Measurements from ENCODE around the gene BCS1L. TPM values are rescaled to one million over a fixed set of nuclear protein-coding genes. Genes with fewer than 3 reads are reported as not detected.

BCS1L gene
- total and polyA plus RNA-seq, 2 of the 13 experiments (the other 11 are each of a cell fraction or from before 2014, with no cell fraction given), result 48.9 to 76.0 TPM

DNA sequence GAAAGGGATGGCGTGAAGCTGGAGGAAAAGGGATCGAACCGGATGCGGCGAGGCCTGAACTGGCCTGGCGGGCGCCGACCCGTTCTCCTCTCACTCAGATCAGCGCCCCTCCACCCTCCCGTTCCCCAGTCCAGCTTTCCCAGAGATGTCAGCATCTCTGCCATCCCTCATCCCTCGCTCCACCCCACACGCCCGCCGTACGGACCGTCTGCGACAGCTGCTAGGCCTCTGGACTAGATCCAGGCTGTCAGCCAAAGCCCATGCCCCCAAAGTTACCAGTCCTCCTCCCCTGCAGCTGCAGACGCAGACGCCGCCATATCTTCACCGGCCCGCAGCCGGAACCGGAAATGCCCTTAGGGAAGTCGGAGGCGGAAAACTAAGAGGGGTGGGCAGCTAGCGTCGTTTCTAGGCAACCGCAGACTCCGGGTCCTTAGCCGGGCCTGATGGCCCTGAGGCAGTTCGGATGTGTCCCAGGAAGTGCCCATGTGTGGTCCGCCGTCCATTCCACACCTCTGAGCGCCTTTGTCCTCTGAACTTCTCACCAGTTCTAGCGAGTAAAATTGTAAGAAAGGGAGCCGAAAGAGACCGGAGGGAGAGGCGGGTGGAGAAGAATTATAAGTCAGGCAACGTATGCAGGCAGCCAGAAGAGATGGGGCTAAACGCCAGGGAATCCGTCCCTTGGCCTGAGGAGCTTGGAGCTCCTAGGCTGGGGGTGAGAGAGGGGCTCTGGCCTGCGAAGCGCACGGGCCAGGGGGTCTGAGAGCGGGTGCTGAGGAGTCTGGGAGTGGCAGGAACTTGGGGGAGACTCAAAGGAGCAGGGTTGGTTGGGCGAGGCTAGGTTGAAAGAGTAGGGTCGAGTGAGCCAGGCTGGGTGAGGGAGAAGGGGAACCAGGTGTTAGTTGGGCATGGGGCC is 12.4 kb downstream of the BCS1L start, which contains the start of the genes RNF25 and STK36 (continued):
- TF ChIP-seq RBAK (CRISPR knock-in tag; IDR thresholded peaks at IDR 0.05) (peak; percentile 4; the same call in 1 of the 2 replicates), THAP8 (CRISPR knock-in tag; IDR thresholded peaks at IDR 0.05; ENCODE audit: borderline replicate concordance) (no peak), SIN3A (IDR thresholded peaks at IDR 0.05; ENCODE audit: borderline replicate concordance, low read depth, low read length) (peak; percentile 99), TBL1XR1 (IDR thresholded peaks at IDR 0.05; ENCODE audit: borderline replicate concordance, low read length, partially characterized antibody) (no peak), SRSF4 (IDR thresholded peaks at IDR 0.05; ENCODE audit: low read depth, low read length, poor library complexity, severe bottlenecking) (no peak), JARID2 (CRISPR knock-in tag; IDR thresholded peaks at IDR 0.05; ENCODE audit: insufficient replicate concordance) (no peak), RFX1 (IDR thresholded peaks at IDR 0.05) (peak; percentile 81), JUN (CRISPR knock-in tag; IDR thresholded peaks at IDR 0.05) (no peak; the same call in 1 of the 2 replicates), NKX3-1 (CRISPR knock-in tag; IDR thresholded peaks at IDR 0.05) (no peak; the same call in 1 of the 2 replicates), FOXK2 (IDR thresholded peaks at IDR 0.05) (no peak), SYNCRIP (IDR thresholded peaks at IDR 0.05; ENCODE audit: insufficient read depth, low read depth, low read length) (no peak), GZF1 (CRISPR knock-in tag; IDR thresholded peaks at IDR 0.05) (no peak), FOXA3 (CRISPR knock-in tag; IDR thresholded peaks at IDR 0.05) (no peak), HCFC1 (IDR thresholded peaks at IDR 0.05; ENCODE audit: low read depth, low read length) (peak; percentile 65), JUND (CRISPR knock-in tag; IDR thresholded peaks at IDR 0.05) (no peak)
- TF ChIP-seq, protein P1, sequence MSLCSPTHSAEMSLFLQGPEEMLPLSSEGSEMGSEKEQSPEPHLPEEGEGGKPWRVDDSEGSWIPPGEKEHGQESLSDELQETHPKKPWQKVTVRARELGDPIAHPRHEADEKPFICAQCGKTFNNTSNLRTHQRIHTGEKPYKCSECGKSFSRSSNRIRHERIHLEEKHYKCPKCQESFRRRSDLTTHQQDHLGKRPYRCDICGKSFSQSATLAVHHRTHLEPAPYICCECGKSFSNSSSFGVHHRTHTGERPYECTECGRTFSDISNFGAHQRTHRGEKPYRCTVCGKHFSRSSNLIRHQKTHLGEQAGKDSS (CRISPR knock-in tag; IDR thresholded peaks at IDR 0.05; ENCODE audit: borderline replicate concordance, low read depth), result peak; percentile 66; the same call in 1 of the 2 replicates
- TF ChIP-seq, protein P2, sequence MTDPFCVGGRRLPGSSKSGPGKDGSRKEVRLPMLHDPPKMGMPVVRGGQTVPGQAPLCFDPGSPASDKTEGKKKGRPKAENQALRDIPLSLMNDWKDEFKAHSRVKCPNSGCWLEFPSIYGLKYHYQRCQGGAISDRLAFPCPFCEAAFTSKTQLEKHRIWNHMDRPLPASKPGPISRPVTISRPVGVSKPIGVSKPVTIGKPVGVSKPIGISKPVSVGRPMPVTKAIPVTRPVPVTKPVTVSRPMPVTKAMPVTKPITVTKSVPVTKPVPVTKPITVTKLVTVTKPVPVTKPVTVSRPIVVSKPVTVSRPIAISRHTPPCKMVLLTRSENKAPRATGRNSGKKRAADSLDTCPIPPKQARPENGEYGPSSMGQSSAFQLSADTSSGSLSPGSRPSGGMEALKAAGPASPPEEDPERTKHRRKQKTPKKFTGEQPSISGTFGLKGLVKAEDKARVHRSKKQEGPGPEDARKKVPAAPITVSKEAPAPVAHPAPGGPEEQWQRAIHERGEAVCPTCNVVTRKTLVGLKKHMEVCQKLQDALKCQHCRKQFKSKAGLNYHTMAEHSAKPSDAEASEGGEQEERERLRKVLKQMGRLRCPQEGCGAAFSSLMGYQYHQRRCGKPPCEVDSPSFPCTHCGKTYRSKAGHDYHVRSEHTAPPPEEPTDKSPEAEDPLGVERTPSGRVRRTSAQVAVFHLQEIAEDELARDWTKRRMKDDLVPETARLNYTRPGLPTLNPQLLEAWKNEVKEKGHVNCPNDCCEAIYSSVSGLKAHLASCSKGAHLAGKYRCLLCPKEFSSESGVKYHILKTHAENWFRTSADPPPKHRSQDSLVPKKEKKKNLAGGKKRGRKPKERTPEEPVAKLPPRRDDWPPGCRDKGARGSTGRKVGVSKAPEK (CRISPR knock-in tag; IDR thresholded peaks at IDR 0.05; ENCODE audit: borderline replicate concordance), result no peak
- TF ChIP-seq, protein P3, sequence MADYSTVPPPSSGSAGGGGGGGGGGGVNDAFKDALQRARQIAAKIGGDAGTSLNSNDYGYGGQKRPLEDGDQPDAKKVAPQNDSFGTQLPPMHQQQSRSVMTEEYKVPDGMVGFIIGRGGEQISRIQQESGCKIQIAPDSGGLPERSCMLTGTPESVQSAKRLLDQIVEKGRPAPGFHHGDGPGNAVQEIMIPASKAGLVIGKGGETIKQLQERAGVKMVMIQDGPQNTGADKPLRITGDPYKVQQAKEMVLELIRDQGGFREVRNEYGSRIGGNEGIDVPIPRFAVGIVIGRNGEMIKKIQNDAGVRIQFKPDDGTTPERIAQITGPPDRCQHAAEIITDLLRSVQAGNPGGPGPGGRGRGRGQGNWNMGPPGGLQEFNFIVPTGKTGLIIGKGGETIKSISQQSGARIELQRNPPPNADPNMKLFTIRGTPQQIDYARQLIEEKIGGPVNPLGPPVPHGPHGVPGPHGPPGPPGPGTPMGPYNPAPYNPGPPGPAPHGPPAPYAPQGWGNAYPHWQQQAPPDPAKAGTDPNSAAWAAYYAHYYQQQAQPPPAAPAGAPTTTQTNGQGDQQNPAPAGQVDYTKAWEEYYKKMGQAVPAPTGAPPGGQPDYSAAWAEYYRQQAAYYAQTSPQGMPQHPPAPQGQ (CRISPR knock-in tag; IDR thresholded peaks at IDR 0.05; ENCODE audit: borderline replicate concordance), result no peak
- TF ChIP-seq, protein P4, sequence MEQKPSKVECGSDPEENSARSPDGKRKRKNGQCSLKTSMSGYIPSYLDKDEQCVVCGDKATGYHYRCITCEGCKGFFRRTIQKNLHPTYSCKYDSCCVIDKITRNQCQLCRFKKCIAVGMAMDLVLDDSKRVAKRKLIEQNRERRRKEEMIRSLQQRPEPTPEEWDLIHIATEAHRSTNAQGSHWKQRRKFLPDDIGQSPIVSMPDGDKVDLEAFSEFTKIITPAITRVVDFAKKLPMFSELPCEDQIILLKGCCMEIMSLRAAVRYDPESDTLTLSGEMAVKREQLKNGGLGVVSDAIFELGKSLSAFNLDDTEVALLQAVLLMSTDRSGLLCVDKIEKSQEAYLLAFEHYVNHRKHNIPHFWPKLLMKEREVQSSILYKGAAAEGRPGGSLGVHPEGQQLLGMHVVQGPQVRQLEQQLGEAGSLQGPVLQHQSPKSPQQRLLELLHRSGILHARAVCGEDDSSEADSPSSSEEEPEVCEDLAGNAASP (CRISPR knock-in tag; IDR thresholded peaks at IDR 0.05; ENCODE audit: borderline replicate concordance), result peak; percentile 65; the same call in 1 of the 2 replicates
- TF ChIP-seq, protein P5, sequence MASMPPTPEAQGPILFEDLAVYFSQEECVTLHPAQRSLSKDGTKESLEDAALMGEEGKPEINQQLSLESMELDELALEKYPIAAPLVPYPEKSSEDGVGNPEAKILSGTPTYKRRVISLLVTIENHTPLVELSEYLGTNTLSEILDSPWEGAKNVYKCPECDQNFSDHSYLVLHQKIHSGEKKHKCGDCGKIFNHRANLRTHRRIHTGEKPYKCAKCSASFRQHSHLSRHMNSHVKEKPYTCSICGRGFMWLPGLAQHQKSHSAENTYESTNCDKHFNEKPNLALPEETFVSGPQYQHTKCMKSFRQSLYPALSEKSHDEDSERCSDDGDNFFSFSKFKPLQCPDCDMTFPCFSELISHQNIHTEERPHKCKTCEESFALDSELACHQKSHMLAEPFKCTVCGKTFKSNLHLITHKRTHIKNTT (CRISPR knock-in tag; IDR thresholded peaks at IDR 0.05), result no peak

Measured in HepG2 (cell line).